Liver (tissue), 3 donors: ENCODE results near the gene SERPINC1.

Experiments used
- SP1 ChIP-seq: IDR thresholded peaks from 2 replicates; pipeline ENCODE4 v1.6.1; 2018; ENCODE audit warnings: antibody characterized with exemption, mild to moderate bottlenecking
- TF ChIP-seq, protein P1 (sequence below): IDR thresholded peaks from 2 replicates; pipeline ENCODE4 v1.6.1; 2016; ENCODE audit warnings: antibody characterized with exemption, mild to moderate bottlenecking
- TF ChIP-seq, protein P2 (sequence below): fragments of 150-350 bp; IDR thresholded peaks from 2 replicates; pipeline ENCODE4 v1.5.1; 2017; ENCODE audit warnings: improper control_type of control experiment, low read depth, low read length; ENCODE audit not compliant: missing input control
- donor health status: healthy.
- donor health status: healthy.

DNA sequence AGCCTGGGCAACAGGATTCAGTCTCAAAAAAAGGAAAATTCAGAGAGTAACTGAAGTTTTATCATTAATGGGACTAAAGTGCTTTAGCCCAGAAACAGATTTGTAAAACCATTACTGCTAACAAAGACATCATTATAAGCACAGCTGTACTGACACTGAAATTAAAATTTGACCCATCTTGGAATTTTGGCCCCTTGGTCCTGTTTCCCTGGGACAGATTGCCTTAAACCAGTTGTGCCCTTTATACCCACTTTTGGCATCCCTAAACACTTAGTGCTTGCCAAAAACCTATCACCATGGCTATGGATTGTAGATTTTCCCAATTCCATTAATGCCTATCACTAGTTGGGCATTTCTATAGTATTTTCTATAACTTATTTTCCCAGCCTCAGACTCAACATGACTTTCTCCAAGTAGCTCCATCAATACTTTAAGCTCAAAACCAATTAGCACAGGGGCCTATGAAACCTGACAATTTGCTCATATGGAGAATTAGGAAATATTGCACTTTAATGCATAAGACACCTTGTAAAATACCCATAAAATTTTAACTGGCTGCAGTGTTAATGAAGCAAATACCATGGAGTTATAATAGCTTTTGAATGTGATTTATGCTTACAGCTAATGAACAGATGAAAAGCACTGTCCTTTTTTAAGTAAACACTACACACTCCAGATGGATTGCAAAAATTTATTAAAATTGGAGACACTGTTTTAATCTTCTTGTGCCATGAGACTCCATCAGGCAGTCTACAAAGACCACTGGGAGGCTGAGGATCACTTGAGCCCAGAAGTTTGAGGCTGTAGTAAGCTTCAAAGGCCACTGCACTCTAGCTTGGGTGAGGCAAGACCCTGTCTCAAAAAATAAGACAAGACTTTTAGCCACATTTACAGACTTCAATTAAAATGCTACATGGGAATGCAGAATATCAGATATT lies 53.6 kb downstream of the SERPINC1 start:
- TF ChIP-seq SP1: no peak
- TF ChIP-seq, protein P1, sequence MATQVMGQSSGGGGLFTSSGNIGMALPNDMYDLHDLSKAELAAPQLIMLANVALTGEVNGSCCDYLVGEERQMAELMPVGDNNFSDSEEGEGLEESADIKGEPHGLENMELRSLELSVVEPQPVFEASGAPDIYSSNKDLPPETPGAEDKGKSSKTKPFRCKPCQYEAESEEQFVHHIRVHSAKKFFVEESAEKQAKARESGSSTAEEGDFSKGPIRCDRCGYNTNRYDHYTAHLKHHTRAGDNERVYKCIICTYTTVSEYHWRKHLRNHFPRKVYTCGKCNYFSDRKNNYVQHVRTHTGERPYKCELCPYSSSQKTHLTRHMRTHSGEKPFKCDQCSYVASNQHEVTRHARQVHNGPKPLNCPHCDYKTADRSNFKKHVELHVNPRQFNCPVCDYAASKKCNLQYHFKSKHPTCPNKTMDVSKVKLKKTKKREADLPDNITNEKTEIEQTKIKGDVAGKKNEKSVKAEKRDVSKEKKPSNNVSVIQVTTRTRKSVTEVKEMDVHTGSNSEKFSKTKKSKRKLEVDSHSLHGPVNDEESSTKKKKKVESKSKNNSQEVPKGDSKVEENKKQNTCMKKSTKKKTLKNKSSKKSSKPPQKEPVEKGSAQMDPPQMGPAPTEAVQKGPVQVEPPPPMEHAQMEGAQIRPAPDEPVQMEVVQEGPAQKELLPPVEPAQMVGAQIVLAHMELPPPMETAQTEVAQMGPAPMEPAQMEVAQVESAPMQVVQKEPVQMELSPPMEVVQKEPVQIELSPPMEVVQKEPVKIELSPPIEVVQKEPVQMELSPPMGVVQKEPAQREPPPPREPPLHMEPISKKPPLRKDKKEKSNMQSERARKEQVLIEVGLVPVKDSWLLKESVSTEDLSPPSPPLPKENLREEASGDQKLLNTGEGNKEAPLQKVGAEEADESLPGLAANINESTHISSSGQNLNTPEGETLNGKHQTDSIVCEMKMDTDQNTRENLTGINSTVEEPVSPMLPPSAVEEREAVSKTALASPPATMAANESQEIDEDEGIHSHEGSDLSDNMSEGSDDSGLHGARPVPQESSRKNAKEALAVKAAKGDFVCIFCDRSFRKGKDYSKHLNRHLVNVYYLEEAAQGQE: no peak
- TF ChIP-seq, protein P2, sequence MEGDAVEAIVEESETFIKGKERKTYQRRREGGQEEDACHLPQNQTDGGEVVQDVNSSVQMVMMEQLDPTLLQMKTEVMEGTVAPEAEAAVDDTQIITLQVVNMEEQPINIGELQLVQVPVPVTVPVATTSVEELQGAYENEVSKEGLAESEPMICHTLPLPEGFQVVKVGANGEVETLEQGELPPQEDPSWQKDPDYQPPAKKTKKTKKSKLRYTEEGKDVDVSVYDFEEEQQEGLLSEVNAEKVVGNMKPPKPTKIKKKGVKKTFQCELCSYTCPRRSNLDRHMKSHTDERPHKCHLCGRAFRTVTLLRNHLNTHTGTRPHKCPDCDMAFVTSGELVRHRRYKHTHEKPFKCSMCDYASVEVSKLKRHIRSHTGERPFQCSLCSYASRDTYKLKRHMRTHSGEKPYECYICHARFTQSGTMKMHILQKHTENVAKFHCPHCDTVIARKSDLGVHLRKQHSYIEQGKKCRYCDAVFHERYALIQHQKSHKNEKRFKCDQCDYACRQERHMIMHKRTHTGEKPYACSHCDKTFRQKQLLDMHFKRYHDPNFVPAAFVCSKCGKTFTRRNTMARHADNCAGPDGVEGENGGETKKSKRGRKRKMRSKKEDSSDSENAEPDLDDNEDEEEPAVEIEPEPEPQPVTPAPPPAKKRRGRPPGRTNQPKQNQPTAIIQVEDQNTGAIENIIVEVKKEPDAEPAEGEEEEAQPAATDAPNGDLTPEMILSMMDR: no peak
